OCI-LY1 (cell line): Measurements from ENCODE around the gene ST3GAL3.

Experiments used
- H2AFZ ChIP-seq: fragments of 200-600 bp; sonication (generic), shearing (Covaris generic); 2 replicates; pipeline ENCODE4 v1.6.0; 2014; ENCODE audit warnings: antibody characterized with exemption, mild to moderate bottlenecking, low read length
- H3F3A ChIP-seq: fragments of 200-600 bp; sonication (generic), shearing (Covaris generic); 2 replicates; pipeline ENCODE4 v1.6.0; 2014; ENCODE audit warnings: mild to moderate bottlenecking, antibody characterized with exemption, low read length, moderate library complexity; ENCODE audit not compliant: insufficient read depth
- H3K27ac ChIP-seq: fragments of 200-600 bp; sonication (generic); 2 replicates; pipeline ENCODE4 v1.5.1; 2014; ENCODE audit warnings: low read length, mixed run types, mild to moderate bottlenecking, low read depth; ENCODE audit not compliant: poor library complexity, severe bottlenecking
- H3K27me3 ChIP-seq: fragments of 200-600 bp; sonication (generic); 2 replicates; pipeline ENCODE4 v1.6.0; 2014; ENCODE audit warnings: antibody characterized with exemption, mild to moderate bottlenecking, low read length, moderate library complexity; ENCODE audit not compliant: insufficient read depth
- H3K36me3 ChIP-seq: fragments of 200-600 bp; sonication (generic); 2 replicates; pipeline ENCODE4 v1.6.1; 2014; ENCODE audit warnings: mild to moderate bottlenecking, antibody characterized with exemption, low read length, moderate library complexity, mixed read lengths; ENCODE audit not compliant: insufficient read depth
- H3K4me1 ChIP-seq: fragments of 200-600 bp; sonication (generic); 2 replicates; pipeline ENCODE4 v1.5.1; 2014; ENCODE audit warnings: mild to moderate bottlenecking, low read length, moderate library complexity; ENCODE audit not compliant: insufficient read depth, severe bottlenecking
- H3K4me2 ChIP-seq: fragments of 200-600 bp; sonication (generic), shearing (Covaris generic); 2 replicates; pipeline ENCODE4 v1.6.1; 2014; ENCODE audit warnings: low read length
- H3K4me3 ChIP-seq: fragments of 200-600 bp; sonication (generic); 2 replicates; pipeline ENCODE4 v1.5.1; 2014; ENCODE audit warnings: low read length, low read depth, mild to moderate bottlenecking, mixed read lengths; ENCODE audit not compliant: poor library complexity, severe bottlenecking
- H3K79me2 ChIP-seq: fragments of 200-600 bp; shearing (Covaris generic); 2 replicates; pipeline ENCODE4 v1.6.1; 2016; ENCODE audit warnings: mixed run types, low read length, mixed read lengths; ENCODE audit not compliant: insufficient read depth
- H3K9ac ChIP-seq: fragments of 200-600 bp; sonication (generic), shearing (Covaris generic); 2 replicates; pipeline ENCODE4 v1.6.1; 2014; ENCODE audit warnings: mild to moderate bottlenecking, low read length, mixed read lengths
- H3K9me2 ChIP-seq: fragments of 200-600 bp; sonication (generic), shearing (Covaris generic); 2 replicates; pipeline ENCODE4 v1.6.1; 2014; ENCODE audit warnings: low read depth, mild to moderate bottlenecking, low read length, mixed read lengths
- H3K9me3 ChIP-seq: fragments of 200-600 bp; shearing (Covaris generic); 2 replicates; pipeline ENCODE4 v1.6.1; 2014; ENCODE audit warnings: low read length, mixed read lengths
- H4K20me1 ChIP-seq: fragments of 200-600 bp; sonication (generic), shearing (Covaris generic); 2 replicates; pipeline ENCODE4 v1.6.0; 2016; ENCODE audit warnings: mild to moderate bottlenecking, low read length; ENCODE audit not compliant: insufficient read depth
- CTCF ChIP-seq: fragments of 200-600 bp; sonication (generic), shearing (Covaris generic); IDR thresholded peaks from 2 replicates; pipeline ENCODE4 v1.5.1; 2017; ENCODE audit warnings: mild to moderate bottlenecking, antibody characterized with exemption, low read length, moderate library complexity, mixed read lengths
- EZH2 ChIP-seq: fragments of 200-600 bp; sonication (generic), shearing (Covaris generic); IDR thresholded peaks from 2 replicates; pipeline ENCODE4 v1.8.0; 2017; ENCODE audit warnings: borderline replicate concordance, mixed run types, mild to moderate bottlenecking, antibody characterized with exemption, low read length, moderate library complexity, mixed read lengths

The ST3GAL3 gene

GRCh38 chr1:43956234-43956633 is 248.9 kb downstream of the ST3GAL3 start:
- peaks cover 34% of the 10 kb centered on the region; the same call in 1 of the 2 replicates for H3K36me3 ChIP-seq
- H3K79me2 ChIP-seq = no peaks in the 10 kb centered on the region
- H3K4me3 ChIP-seq = no peak overlapping the region
- H3K4me2 ChIP-seq = no peak overlapping the region
- no peak overlapping the region for H3K27ac ChIP-seq
- no peaks in the 10 kb centered on the region for H3F3A ChIP-seq
- TF ChIP-seq CTCF (no peak), EZH2 (no peak)
- H4K20me1 ChIP-seq = no peaks in the 10 kb centered on the region
- H2AFZ ChIP-seq = no peak overlapping the region
- no peaks in the 10 kb centered on the region for H3K4me1 ChIP-seq
- H3K9me2 ChIP-seq = no peaks in the 10 kb centered on the region
- H3K9me3 ChIP-seq = no peaks in the 10 kb centered on the region
- H3K27me3 ChIP-seq = no peaks in the 10 kb centered on the region
- H3K9ac ChIP-seq = no peak overlapping the region

GRCh38 chr1:43957407-43958040 is 250.2 kb downstream of the ST3GAL3 start:
- H3K9me2 ChIP-seq = no peaks in the 10 kb centered on the region
- H3K27ac ChIP-seq = no peak overlapping the region
- H3K4me2 ChIP-seq = no peak overlapping the region
- H3K9ac ChIP-seq = no peak overlapping the region
- no peaks in the 10 kb centered on the region for H3K79me2 ChIP-seq
- TF ChIP-seq CTCF (no peak), EZH2 (no peak)
- no peaks in the 10 kb centered on the region for H4K20me1 ChIP-seq
- H3K27me3 ChIP-seq = no peaks in the 10 kb centered on the region
- H2AFZ ChIP-seq = no peak overlapping the region
- no peak overlapping the region for H3K4me3 ChIP-seq
- peaks cover 40% of the 10 kb centered on the region; the same call in 1 of the 2 replicates for H3K36me3 ChIP-seq
- no peaks in the 10 kb centered on the region for H3F3A ChIP-seq
- no peaks in the 10 kb centered on the region for H3K9me3 ChIP-seq
- no peaks in the 10 kb centered on the region for H3K4me1 ChIP-seq

GRCh38 chr1:43958351-43959255 is 251.3 kb downstream of the ST3GAL3 start:
- Histone ChIP-seq H3K9me3 (no peaks in the 10 kb centered on the region), H3K4me3 (no peak overlapping the region), H3K27ac (no peak overlapping the region), H3K27me3 (no peaks in the 10 kb centered on the region), H3K9me2 (no peaks in the 10 kb centered on the region), H3K9ac (no peak overlapping the region), H3K36me3 (peaks cover 40% of the 10 kb centered on the region; the same call in 1 of the 2 replicates), H3F3A (no peaks in the 10 kb centered on the region), H4K20me1 (no peaks in the 10 kb centered on the region), H3K4me2 (no peak overlapping the region), H3K4me1 (no peaks in the 10 kb centered on the region), H2AFZ (no peak overlapping the region), H3K79me2 (no peaks in the 10 kb centered on the region)
- no peak for TF ChIP-seq CTCF
- TF ChIP-seq EZH2 = no peak
